ENCODE measurements around the gene ZNF23. TPM values are rescaled to one million over a fixed set of nuclear protein-coding genes. Genes with fewer than 3 reads are reported as not detected.
A peak's percentile ranks its signal among the peaks of the same experiment; 100 is the strongest.

ZNF23 gene
- total RNA-seq, 1 experiment from 2014 or later, result 11.1 TPM

DNA sequence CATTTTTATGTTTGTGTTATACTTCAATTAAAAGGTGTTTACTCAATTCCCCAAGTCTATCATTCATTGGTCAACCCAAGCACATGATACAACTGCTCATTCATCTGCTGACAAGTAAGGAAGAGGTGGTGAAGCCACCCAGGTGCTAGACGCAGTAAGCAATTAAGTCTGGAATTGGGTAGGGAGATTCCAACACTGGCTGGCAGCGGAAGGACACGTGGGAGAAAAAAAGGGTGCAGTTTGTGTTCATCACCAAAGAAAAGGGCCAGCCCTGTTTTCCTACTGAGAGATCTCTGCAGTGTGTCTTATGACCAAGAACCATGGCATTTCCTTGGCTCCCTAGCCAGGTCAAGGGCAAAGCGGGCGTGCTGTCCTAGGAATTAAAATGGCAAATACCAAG lies 11.8 kb upstream of the ZNF23 start:
- Histone ChIP-seq H3K27me3 (ENCODE audit: insufficient read depth, low read length) (no peaks in the 10 kb centered on the region), H3K9me3 (ENCODE audit: control insufficient read depth in 1 of 2, insufficient read depth in 1 of 2, low read depth in 1 of 2, low read length in 2 of 2) (no peaks in the 10 kb centered on the region), H3K27ac (ENCODE audit: low read depth, low read length) (peak overlapping the region; percentile 54; the same call in 1 of the 2 replicates), H2AFZ (ENCODE audit: low read depth, low read length, poor library complexity, severe bottlenecking) (no peak overlapping the region), H3K4me3 (replicated peaks in 1 of 2; ENCODE audit: low read depth in 1 of 2, low read length in 2 of 2) (peak overlapping the region in 1 of 2 experiments; percentile 30; a peak in 1 of 4 replicates), H3K4me1 (ENCODE audit: control insufficient read depth in 1 of 2, insufficient read depth in 2 of 2, low read length in 2 of 2) (peaks cover 16 to 39% of the 10 kb centered on the region in 2 experiments; a peak in 3 of 4 replicates), H3K9me2 (ENCODE audit: insufficient read depth) (no peaks in the 10 kb centered on the region; the same call in 1 of the 2 replicates), H3K79me2 (ENCODE audit: insufficient read depth, low read length) (no peaks in the 10 kb centered on the region), H3K36me3 (ENCODE audit: control insufficient read depth in 1 of 2, insufficient read depth in 2 of 2, low read length in 2 of 2) (peaks cover 10 to 11% of the 10 kb centered on the region in 2 experiments; a peak in 2 of 4 replicates), H3K4me2 (ENCODE audit: low read length) (peak overlapping the region; percentile 64), H4K20me1 (ENCODE audit: insufficient read depth) (no peaks in the 10 kb centered on the region), H3K9ac (ENCODE audit: low read length) (peak overlapping the region; percentile 22; the same call in 1 of the 2 replicates)
- no TSS peak for BruUV-seq (replicated peaks)
- RAD21 ChIA-PET (ENCODE audit: low non-redundant PET in 1 of 2, low total read pairs in 2 of 2, uncharacterized antibody in 2 of 2, unreplicated experiment in 2 of 2), result interaction anchor here in 1 of 2 experiments (1.4 kb wide), 1 partner anchor 12 kb away, joined by 5 read pairs; the partner anchor contains the start of gene ZNF23
- ATAC-seq, result peak; percentile 79
- CTCF ChIA-PET, result interaction anchor here (1.2 to 1.5 kb wide), 2 partner anchors 10 to 26 kb away, joined by 3 to 6 read pairs; no protein-coding TSS in a partner anchor
- TF ChIP-seq FOSL1 (IDR thresholded peaks at IDR 0.05; ENCODE audit: low read depth), result peak; percentile 56; the same call in 1 of the 2 replicates
- no peak for TF ChIP-seq SIN3A (IDR thresholded peaks at IDR 0.05; ENCODE audit: low read depth)
- TF ChIP-seq ZNF274 (IDR thresholded peaks at IDR 0.05; ENCODE audit: low read depth, low read length), result no peak
- peak; percentile 12; the same call in 1 of the 2 replicates for TF ChIP-seq EGR1 (IDR thresholded peaks at IDR 0.05; ENCODE audit: low read depth)
- TF ChIP-seq, protein P1, sequence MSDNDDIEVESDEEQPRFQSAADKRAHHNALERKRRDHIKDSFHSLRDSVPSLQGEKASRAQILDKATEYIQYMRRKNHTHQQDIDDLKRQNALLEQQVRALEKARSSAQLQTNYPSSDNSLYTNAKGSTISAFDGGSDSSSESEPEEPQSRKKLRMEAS (IDR thresholded peaks at IDR 0.05), result peak; percentile 78
- TF ChIP-seq, protein P2, sequence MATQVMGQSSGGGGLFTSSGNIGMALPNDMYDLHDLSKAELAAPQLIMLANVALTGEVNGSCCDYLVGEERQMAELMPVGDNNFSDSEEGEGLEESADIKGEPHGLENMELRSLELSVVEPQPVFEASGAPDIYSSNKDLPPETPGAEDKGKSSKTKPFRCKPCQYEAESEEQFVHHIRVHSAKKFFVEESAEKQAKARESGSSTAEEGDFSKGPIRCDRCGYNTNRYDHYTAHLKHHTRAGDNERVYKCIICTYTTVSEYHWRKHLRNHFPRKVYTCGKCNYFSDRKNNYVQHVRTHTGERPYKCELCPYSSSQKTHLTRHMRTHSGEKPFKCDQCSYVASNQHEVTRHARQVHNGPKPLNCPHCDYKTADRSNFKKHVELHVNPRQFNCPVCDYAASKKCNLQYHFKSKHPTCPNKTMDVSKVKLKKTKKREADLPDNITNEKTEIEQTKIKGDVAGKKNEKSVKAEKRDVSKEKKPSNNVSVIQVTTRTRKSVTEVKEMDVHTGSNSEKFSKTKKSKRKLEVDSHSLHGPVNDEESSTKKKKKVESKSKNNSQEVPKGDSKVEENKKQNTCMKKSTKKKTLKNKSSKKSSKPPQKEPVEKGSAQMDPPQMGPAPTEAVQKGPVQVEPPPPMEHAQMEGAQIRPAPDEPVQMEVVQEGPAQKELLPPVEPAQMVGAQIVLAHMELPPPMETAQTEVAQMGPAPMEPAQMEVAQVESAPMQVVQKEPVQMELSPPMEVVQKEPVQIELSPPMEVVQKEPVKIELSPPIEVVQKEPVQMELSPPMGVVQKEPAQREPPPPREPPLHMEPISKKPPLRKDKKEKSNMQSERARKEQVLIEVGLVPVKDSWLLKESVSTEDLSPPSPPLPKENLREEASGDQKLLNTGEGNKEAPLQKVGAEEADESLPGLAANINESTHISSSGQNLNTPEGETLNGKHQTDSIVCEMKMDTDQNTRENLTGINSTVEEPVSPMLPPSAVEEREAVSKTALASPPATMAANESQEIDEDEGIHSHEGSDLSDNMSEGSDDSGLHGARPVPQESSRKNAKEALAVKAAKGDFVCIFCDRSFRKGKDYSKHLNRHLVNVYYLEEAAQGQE (IDR thresholded peaks at IDR 0.05; ENCODE audit: low read depth), result no peak
- no peak for TF ChIP-seq SRF (IDR thresholded peaks at IDR 0.05; ENCODE audit: low read depth)
- TF ChIP-seq JUND (IDR thresholded peaks at IDR 0.05), result 0 out of 2 replicates have a peak, but pooled peaks have one; percentile 44
- TF ChIP-seq CEBPB (IDR thresholded peaks at IDR 0.05; ENCODE audit: low read depth), result 0 out of 2 replicates have a peak, but pooled peaks have one; percentile 23
- peak; percentile 71 for DNase-seq (ENCODE audit: low read depth, low spot score)
- intact Hi-C loops (cut with micrococcal nuclease), result no loop called here
- POLR2A ChIA-PET, result interaction anchor here (1.3 to 1.7 kb wide), 2 partner anchors 10 to 12 kb away, joined by 3 to 7 read pairs; partner anchors contain the start of gene ZNF23

All from HCT116 (cell line).